ENCODE data around the gene STXBP5.

STXBP5 gene

GRCh38 chr6:147381712-147382111 is 177.5 kb downstream of the STXBP5 start:
- DNase-seq (ENCODE audit: low read depth): no peak

GRCh38 chr6:147382945-147383554 is 178.8 kb downstream of the STXBP5 start:
- DNase-seq (ENCODE audit: low read depth): no peak

DNA sequence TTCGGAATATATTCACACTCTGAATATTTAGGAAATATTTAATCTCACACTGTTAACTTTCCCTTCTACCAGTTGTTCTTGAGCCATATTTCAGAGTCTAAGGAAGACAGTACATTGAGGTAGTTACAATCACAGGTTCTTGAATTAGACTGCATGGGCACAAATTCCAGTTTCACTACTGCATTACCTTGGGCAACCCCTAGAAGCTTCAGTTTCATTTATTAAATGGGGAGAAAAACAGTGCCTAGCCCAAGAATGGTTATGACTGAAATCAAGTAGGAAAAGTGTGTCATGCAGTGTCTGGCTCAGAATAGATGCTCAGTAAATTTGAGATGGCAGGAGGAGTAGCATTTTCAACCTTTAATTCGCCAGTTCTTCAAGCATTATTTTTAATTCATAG is 179.8 kb downstream of the STXBP5 start:
- no peak for DNase-seq (ENCODE audit: low read depth)

GRCh38 chr6:147384737-147385710 is 180.8 kb downstream of the STXBP5 start:
- no peak for DNase-seq (ENCODE audit: low read depth)

- no peak for DNase-seq (ENCODE audit: low read depth)
Measured at GRCh38 chr6:147389463-147389862, 185.2 kb downstream of the STXBP5 start.

- DNase-seq (ENCODE audit: low read depth): no peak
Measured at GRCh38 chr6:147390909-147391536, 186.8 kb downstream of the STXBP5 start.

DNA sequence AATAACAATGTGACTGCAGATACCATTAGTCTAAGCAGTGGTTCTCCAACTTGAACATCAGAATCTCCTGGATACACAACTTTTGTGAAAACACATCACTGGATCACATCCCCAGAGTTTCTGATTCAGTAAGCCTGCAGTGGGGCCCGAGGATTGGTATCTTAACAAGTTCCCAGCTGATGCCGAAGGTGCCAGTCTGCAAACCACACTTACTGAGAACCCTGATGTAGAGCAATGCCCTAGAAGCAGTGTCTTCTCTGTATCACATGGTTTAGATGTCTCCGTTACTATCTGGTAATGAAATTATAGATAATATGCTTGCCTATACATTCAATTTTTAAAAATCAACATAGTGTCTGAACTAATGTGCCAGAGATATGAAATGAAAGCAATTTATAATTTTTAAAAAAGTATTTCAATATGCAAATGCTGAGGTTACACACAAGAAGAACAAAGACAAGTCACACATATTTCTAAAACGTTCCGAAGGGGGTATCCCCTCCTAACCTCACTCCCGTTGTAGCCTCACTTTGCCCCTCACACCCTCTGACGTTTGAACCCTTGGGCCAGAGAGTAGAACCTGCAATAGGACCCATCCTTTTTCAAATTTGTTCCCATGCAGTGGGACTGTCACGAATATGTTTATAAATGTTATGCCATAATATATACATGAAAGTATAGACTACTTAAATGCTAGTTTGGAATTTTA is 188.9 kb downstream of the STXBP5 start:
- DNase-seq (ENCODE audit: low read depth): no peak

DNA sequence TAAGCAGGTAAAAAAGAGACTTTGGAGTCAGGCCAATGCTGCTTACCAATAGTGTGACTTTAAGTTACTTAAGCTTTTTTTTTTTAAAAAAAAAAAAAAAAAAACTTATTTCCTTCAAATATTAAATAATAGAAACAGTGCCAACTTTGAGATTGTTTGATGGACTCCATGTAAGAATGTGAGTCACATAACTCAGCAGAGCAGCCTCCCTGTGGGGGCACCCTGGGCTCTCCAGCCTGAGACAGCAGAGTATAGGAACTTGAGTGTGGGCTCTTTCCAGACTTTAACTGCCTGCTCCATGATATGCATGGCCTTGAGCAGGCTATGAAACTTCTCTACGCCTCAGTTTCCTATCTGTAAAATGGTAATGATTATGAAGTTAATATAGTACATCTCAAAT is 190.9 kb downstream of the STXBP5 start:
- no peak for DNase-seq (ENCODE audit: low read depth)

- DNase-seq (ENCODE audit: low read depth): no peak
Measured at GRCh38 chr6:147397306-147397705, 193.1 kb downstream of the STXBP5 start.

GRCh38 chr6:147400968-147401367 is 196.8 kb downstream of the STXBP5 start:
- DNase-seq (ENCODE audit: low read depth): no peak

DNA sequence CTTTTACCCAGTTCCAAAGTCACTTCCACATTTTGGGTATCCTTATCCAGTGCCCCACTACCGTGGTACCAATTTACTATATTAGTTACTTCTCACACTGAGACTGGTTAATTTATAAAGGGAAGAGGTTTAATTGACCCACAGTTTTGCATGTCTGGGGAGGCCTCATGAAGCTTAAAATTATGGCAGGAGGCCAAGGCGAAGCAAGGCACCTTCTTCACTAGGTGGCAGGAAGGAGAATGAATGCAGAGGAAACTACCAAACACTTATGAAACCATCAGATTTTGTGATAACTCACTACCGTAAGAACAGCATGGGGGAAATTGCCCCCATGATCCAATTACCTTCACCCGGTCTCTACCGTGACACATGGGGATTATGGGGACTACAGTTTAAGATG is 197.6 kb downstream of the STXBP5 start:
- DNase-seq (ENCODE audit: low read depth): no peak

DNA sequence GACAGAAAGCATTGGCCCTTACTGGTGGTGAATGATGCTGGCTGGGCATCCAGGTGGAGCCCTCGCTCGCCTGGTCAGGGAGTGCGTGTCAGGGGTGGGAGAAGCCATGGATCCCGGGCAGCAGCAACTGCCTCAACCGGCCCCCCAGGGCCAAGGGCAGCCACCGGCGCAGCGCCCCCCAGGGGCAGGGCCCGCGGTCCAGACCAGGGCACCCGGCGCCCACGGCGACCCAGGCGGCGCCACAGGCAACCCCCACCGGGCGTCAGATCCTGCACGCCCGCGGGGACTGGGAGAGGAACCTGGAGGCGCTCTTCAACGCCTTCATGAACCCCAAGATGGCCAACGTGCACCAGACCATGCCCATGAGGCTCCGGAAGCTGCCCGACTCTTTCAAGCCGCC is 202.6 kb downstream of the STXBP5 start:
- DNase-seq (ENCODE audit: low read depth): no peak

DNA sequence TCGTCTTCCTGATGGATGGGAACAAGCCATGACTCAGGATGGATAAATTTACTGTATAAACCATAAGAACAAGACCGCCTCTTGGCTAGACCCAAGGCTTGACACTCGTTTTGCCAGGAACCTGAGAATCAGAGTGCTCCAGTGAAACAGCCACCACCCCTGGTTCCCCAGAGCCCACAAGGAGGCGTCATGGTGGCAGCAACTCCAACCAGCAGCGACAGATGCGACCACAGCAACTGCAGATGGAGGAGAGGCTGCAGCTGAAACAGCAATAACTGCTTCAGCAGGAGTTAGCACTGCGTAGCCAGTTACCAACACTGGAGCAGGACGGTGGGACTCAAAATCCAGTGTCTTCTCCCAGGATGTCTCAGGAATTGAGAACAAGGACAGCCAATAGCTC is 203.4 kb downstream of the STXBP5 start:
- no peak for DNase-seq (ENCODE audit: low read depth)

DNA sequence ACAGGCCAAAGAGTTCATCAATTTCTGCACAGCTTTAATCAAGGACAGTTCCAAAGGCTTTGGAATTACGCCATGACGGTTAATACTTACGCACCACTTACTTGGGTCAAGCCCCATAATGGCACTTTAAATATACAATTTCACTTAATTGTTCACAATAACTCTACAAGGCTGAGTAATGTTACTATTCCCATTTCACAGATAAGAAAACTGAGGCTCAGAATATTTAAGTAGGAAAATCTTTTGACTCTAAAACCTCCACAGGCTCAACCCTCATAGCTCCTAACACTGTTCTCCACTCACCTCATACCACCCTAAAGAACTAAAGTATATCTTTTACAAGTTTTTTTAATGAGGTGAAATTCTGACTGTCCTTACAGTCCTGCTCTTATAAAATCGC is 212.4 kb downstream of the STXBP5 start:
- DNase-seq (ENCODE audit: low read depth): no peak

- no peak for DNase-seq (ENCODE audit: low read depth)
Measured at GRCh38 chr6:147417954-147418353, 213.7 kb downstream of the STXBP5 start.

GRCh38 chr6:147418523-147418922 is 214.3 kb downstream of the STXBP5 start:
- no peak for DNase-seq (ENCODE audit: low read depth)

GRCh38 chr6:147421903-147422302 is 217.7 kb downstream of the STXBP5 start:
- no peak for DNase-seq (ENCODE audit: low read depth)

- DNase-seq (ENCODE audit: low read depth): no peak
Measured at GRCh38 chr6:147423111-147423510, 218.9 kb downstream of the STXBP5 start.

GRCh38 chr6:147429794-147430193 is 225.6 kb downstream of the STXBP5 start:
- DNase-seq (ENCODE audit: low read depth): no peak

DNA sequence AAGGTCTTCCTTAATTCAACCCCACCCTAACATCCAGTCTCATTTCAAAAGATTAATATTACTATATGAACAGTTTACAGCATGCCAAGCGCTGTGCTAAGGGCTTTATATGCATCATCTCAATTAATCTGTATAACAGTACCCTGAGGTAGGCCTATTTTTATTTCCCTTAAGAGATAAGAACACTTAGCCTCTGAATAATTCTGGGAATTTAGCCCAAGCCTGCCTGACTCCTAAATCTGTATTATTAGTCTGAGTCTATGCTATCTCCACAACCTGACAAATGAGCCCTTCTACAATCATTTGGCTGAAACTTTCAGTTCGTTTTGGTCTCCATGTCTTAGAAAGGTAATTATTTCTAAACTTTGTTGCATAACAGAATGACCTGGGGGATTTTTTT is 226.6 kb downstream of the STXBP5 start:
- DNase-seq (ENCODE audit: low read depth): no peak

- DNase-seq (ENCODE audit: low read depth): no peak
Measured at GRCh38 chr6:147434076-147434475, 229.9 kb downstream of the STXBP5 start.

DNA sequence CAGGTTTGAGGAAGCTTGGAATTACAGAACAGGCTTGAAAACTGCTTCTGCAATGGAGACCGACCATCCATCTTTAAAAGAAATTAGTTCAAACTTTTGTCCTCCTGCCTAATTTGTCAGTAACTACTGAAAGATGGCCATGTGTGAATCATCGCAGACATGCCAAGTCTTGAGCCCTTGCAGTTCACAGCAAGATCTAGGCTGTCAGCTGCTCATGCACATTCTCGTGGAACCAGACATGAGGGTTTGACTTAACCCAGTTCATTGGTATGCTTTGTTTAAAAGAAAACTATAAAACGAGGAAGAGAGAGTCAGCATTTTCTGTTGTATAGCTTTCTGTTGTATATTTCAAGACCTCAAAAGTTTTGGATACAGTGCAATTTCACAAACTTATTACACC is 230.3 kb downstream of the STXBP5 start:
- no peak for DNase-seq (ENCODE audit: low read depth)

Data from CMK (cell line).